ENCODE measurements around the gene DRAXIN. TPM values are rescaled to one million over a fixed set of nuclear protein-coding genes. Genes with fewer than 3 reads are reported as not detected.

DRAXIN gene
- total RNA-seq, 3 donors from 2014 or later (not counting 1 experiment from before 2014, with no cell fraction given), result 10.9 to 24.9 (median 12.1) TPM

DNA sequence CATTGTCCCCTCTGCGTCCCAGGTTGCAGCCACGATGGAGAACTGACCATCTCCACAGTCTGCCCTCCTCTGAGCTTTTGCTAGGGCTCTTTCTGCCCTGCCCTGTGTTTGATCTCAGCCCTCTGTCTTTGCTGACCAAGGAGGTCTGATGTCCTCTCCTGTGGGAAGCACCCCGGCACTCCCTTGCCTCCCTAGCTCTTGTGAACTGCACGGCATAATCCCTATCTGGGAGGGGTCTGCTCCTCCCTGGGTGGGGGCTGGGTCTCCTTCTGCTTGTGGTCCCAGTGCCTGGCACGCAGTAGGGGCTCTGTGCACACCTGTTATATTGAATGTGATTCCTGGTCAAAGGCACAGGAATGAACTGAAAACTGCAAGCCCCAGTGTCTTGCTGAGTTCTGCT, 2.4 kb downstream of the DRAXIN start:
- Mint-ChIP-seq H3K27ac (peak overlapping the region; percentile 79 to 85), H3K36me3 (no peaks in the 10 kb centered on the region), H3K9me3 (no peaks in the 10 kb centered on the region), H3K27me3 (ENCODE audit: low read depth in 2 of 2) (peaks cover 0 to 22% of the 10 kb centered on the region in 2 donors), H3K4me1 (peaks cover 38 to 46% of the 10 kb centered on the region in 2 donors), H3K4me3 (peak overlapping the region; percentile 87)
- WGBS (ENCODE audit: insufficient coverage), result 81% methylated on average over 5 of the region's 5 CpGs
- intact Hi-C loops (cut with micrococcal nuclease), result loop anchor here (1.0 to 2.0 kb wide), 4 partner anchors 14 to 36 kb away; partner anchors contain the start of gene FBXO6
- H3K4me3 ChIP-seq (ENCODE audit: low read length), result no peak overlapping the region
- ATAC-seq (no peak), DNase-seq (no peak)
- TF ChIP-seq, protein P1, sequence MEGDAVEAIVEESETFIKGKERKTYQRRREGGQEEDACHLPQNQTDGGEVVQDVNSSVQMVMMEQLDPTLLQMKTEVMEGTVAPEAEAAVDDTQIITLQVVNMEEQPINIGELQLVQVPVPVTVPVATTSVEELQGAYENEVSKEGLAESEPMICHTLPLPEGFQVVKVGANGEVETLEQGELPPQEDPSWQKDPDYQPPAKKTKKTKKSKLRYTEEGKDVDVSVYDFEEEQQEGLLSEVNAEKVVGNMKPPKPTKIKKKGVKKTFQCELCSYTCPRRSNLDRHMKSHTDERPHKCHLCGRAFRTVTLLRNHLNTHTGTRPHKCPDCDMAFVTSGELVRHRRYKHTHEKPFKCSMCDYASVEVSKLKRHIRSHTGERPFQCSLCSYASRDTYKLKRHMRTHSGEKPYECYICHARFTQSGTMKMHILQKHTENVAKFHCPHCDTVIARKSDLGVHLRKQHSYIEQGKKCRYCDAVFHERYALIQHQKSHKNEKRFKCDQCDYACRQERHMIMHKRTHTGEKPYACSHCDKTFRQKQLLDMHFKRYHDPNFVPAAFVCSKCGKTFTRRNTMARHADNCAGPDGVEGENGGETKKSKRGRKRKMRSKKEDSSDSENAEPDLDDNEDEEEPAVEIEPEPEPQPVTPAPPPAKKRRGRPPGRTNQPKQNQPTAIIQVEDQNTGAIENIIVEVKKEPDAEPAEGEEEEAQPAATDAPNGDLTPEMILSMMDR (IDR thresholded peaks at IDR 0.05), result no peak
- H3K36me3 ChIP-seq (ENCODE audit: control insufficient read depth, insufficient read depth, low read length), result no peaks in the 10 kb centered on the region
- peaks cover 16% of the 10 kb centered on the region for H3K27me3 ChIP-seq (ENCODE audit: control insufficient read depth, insufficient read depth, low read length)
- H3K27ac ChIP-seq (ENCODE audit: low read length), result peak overlapping the region; percentile 59
- peaks cover 41% of the 10 kb centered on the region for H3K4me1 ChIP-seq (ENCODE audit: control insufficient read depth, insufficient read depth, low read length)
- H3K9me3 ChIP-seq (ENCODE audit: control insufficient read depth, insufficient read depth, low read length), result no peaks in the 10 kb centered on the region

DNA sequence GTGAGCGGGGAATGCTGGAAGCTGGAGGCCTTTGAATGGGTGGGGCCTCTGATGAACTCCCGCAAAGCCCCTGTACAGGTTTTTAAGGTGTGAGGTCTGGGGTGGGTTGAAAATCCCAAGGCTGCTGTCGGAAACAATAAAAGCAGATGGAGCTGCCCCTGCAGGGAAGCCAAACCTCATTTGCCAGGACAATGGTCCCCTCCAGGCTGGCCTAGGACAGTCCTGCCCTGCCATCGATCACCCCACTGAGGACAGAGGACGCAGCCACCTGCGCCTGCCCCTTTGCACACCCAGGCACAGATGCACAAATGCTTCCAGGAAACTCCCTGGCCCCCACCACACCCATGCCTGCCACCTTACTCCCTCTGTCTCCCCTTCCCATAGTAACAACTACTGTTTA, 4.4 kb downstream of the DRAXIN start:
- 90% methylated on average over 6 of the region's 6 CpGs for WGBS (ENCODE audit: insufficient coverage)
- no peak for DNase-seq
- no peak overlapping the region for H3K4me3 Mint-ChIP-seq
- Histone ChIP-seq H3K27me3 (ENCODE audit: control insufficient read depth, insufficient read depth, low read length) (peaks cover 15% of the 10 kb centered on the region), H3K36me3 (ENCODE audit: control insufficient read depth, insufficient read depth, low read length) (no peaks in the 10 kb centered on the region), H3K4me1 (ENCODE audit: control insufficient read depth, insufficient read depth, low read length) (peaks cover 34% of the 10 kb centered on the region), H3K9me3 (ENCODE audit: control insufficient read depth, insufficient read depth, low read length) (no peaks in the 10 kb centered on the region), H3K27ac (ENCODE audit: low read length) (no peak overlapping the region), H3K4me3 (ENCODE audit: low read length) (no peak overlapping the region)
- no peaks in the 10 kb centered on the region for H3K9me3 Mint-ChIP-seq
- intact Hi-C loops (cut with micrococcal nuclease), result no loop called here
- no peaks in the 10 kb centered on the region for H3K36me3 Mint-ChIP-seq
- TF ChIP-seq, protein P1 (IDR thresholded peaks at IDR 0.05), result no peak
- H3K27me3 Mint-ChIP-seq (ENCODE audit: low read depth in 2 of 2), result peaks cover 0 to 10% of the 10 kb centered on the region in 2 donors
- no peak for ATAC-seq
- H3K4me1 Mint-ChIP-seq, result peaks cover 26 to 33% of the 10 kb centered on the region in 2 donors
- peak overlapping the region in 1 of 2 donors; percentile 33 for H3K27ac Mint-ChIP-seq

DNA sequence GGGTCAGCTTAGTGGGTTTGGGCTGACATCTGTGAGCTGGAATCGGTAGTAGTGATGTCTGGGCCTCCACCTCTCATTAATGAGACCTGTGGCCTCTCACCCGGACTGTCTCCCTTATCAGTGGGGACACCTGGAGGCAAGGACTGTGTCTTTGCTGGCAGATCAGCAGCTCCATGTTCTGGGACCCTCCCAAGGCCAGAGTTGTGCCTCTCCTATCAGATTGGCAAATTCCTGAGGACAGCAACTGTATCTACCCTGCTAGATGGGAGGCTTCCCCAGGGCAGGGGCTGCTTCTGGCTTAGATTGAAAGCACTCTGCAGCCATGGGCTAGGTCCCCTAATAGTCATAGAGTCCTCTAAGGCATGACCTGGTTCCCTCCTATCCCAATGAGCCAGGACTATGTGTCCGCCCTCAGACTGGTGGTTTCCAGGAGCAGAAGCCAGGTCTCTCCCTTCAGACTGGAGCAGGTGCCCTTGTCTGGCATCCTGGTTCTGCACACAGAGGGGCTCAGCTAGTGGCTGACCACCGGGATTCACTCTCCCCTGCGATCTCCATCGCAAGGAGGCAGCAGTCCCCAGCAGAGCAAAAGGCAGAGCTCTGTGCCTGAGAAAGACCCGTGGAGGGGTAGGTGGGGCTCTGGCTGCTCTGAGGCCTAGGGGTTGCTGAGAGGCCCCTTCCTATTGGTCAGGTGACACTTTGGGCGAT, 5.8 kb downstream of the DRAXIN start:
- no peak overlapping the region for H3K4me3 ChIP-seq (ENCODE audit: low read length)
- peaks cover 0 to 6% of the 10 kb centered on the region in 2 donors for H3K27me3 Mint-ChIP-seq (ENCODE audit: low read depth in 2 of 2)
- intact Hi-C loops (cut with micrococcal nuclease), result no loop called here
- H3K27ac Mint-ChIP-seq, result peak overlapping the region in 1 of 2 donors; percentile 4
- H3K36me3 ChIP-seq (ENCODE audit: control insufficient read depth, insufficient read depth, low read length), result no peaks in the 10 kb centered on the region
- H3K27me3 ChIP-seq (ENCODE audit: control insufficient read depth, insufficient read depth, low read length), result peaks cover 10% of the 10 kb centered on the region
- no peaks in the 10 kb centered on the region for H3K36me3 Mint-ChIP-seq
- DNase-seq (no peak), ATAC-seq (no peak)
- no peak overlapping the region for H3K4me3 Mint-ChIP-seq
- H3K4me1 Mint-ChIP-seq, result peaks cover 20 to 25% of the 10 kb centered on the region in 2 donors
- TF ChIP-seq, protein P1 (IDR thresholded peaks at IDR 0.05), result no peak
- 82% methylated on average over 8 of the region's 8 CpGs for WGBS (ENCODE audit: insufficient coverage)
- H3K9me3 ChIP-seq (ENCODE audit: control insufficient read depth, insufficient read depth, low read length), result no peaks in the 10 kb centered on the region
- H3K27ac ChIP-seq (ENCODE audit: low read length), result no peak overlapping the region
- H3K4me1 ChIP-seq (ENCODE audit: control insufficient read depth, insufficient read depth, low read length), result peaks cover 26% of the 10 kb centered on the region
- H3K9me3 Mint-ChIP-seq, result no peaks in the 10 kb centered on the region

DNA sequence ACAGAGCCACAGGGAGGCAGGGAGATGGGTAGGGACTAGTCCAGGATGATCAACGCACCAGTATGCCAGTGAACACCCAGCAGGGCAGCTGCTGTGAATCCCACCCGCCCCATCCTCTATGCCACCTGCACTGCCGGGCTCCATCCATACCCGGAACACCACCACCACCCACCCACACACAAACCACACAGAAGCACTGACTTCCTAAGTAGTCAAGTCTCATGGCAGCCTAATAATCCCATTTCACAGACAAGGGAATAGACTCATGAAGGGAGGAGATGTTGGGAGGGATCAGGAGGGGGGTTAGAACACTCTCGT, 6.3 kb downstream of the DRAXIN start:
- H3K27ac ChIP-seq (ENCODE audit: low read length), result no peak overlapping the region
- intact Hi-C loops (cut with micrococcal nuclease), result no loop called here
- H3K27me3 Mint-ChIP-seq (ENCODE audit: low read depth in 2 of 2), result peaks cover 0 to 3% of the 10 kb centered on the region in 2 donors
- no peaks in the 10 kb centered on the region for H3K9me3 Mint-ChIP-seq
- no peak for ATAC-seq
- H3K4me3 Mint-ChIP-seq, result no peak overlapping the region
- 77% methylated on average over 5 of the region's 5 CpGs for WGBS (ENCODE audit: insufficient coverage)
- peaks cover 15 to 20% of the 10 kb centered on the region in 2 donors for H3K4me1 Mint-ChIP-seq
- peaks cover 20% of the 10 kb centered on the region for H3K4me1 ChIP-seq (ENCODE audit: control insufficient read depth, insufficient read depth, low read length)
- H3K27ac Mint-ChIP-seq, result no peak overlapping the region
- no peaks in the 10 kb centered on the region for H3K36me3 Mint-ChIP-seq
- H3K4me3 ChIP-seq (ENCODE audit: low read length), result no peak overlapping the region
- no peak for DNase-seq
- peaks cover 9% of the 10 kb centered on the region for H3K27me3 ChIP-seq (ENCODE audit: control insufficient read depth, insufficient read depth, low read length)
- H3K36me3 ChIP-seq (ENCODE audit: control insufficient read depth, insufficient read depth, low read length), result no peaks in the 10 kb centered on the region
- no peaks in the 10 kb centered on the region for H3K9me3 ChIP-seq (ENCODE audit: control insufficient read depth, insufficient read depth, low read length)
- TF ChIP-seq, protein P1 (IDR thresholded peaks at IDR 0.05), result no peak
